Measurements from ENCODE around the gene PKHD1. TPM values are rescaled to one million over a fixed set of nuclear protein-coding genes. Genes with fewer than 3 reads are reported as not detected.

The PKHD1 gene
- total RNA-seq, 1 experiment from 2014 or later, result 0.09 TPM

DNA sequence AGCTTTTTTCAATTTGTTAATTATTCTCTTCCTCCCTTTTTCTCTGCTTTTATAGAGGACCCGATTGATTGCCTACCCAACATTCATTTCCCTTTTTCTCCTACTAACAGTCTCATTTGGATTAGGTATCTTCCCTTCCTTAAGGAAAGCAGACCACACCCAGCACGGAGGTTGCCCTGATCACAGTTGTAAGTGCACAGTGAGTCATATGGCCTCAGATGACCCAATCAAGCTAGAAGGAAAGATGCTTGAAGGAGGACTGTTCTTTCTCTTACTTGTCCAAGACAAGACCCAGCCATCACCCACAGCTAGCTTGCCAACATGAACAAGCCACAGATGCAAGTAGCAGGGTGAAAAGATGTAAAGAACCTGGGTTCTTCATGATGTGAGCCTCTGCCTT is 518.6 kb downstream of the PKHD1 start:
- H2BK15ac ChIP-seq (ENCODE audit: low read depth, low read length), result no peak overlapping the region
- no peaks in the 10 kb centered on the region for H3K4me1 ChIP-seq (ENCODE audit: insufficient read depth, low read length)
- H3K9ac ChIP-seq (ENCODE audit: extremely low read depth, insufficient read length, low read length), result no peak overlapping the region
- Mint-ChIP-seq H3K4me1 (peaks cover 0 to 2% of the 10 kb centered on the region in 2 experiments; a peak in 1 of 4 replicates), H3K27me3 (ENCODE audit: low read depth) (no peaks in the 10 kb centered on the region), H3K9me3 (no peaks in the 10 kb centered on the region), H3K4me3 (no peak overlapping the region), H3K36me3 (ENCODE audit: insufficient read depth in 1 of 3, low read depth in 3 of 3) (no peaks in the 10 kb centered on the region), H3K27ac (no peak overlapping the region)
- TF ChIP-seq, protein P1, sequence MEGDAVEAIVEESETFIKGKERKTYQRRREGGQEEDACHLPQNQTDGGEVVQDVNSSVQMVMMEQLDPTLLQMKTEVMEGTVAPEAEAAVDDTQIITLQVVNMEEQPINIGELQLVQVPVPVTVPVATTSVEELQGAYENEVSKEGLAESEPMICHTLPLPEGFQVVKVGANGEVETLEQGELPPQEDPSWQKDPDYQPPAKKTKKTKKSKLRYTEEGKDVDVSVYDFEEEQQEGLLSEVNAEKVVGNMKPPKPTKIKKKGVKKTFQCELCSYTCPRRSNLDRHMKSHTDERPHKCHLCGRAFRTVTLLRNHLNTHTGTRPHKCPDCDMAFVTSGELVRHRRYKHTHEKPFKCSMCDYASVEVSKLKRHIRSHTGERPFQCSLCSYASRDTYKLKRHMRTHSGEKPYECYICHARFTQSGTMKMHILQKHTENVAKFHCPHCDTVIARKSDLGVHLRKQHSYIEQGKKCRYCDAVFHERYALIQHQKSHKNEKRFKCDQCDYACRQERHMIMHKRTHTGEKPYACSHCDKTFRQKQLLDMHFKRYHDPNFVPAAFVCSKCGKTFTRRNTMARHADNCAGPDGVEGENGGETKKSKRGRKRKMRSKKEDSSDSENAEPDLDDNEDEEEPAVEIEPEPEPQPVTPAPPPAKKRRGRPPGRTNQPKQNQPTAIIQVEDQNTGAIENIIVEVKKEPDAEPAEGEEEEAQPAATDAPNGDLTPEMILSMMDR (conservative IDR thresholded peaks at IDR 0.05), result no peak
- no peaks in the 10 kb centered on the region for H3K9me3 ChIP-seq (ENCODE audit: control insufficient read depth, low read depth, low read length)
- no peak overlapping the region for H4K5ac ChIP-seq (ENCODE audit: insufficient read length, low read depth, low read length)
- no peak overlapping the region for H2BK12ac ChIP-seq (ENCODE audit: insufficient read length, low read depth, low read length)
- H2BK5ac ChIP-seq (ENCODE audit: insufficient read length, low read length), result no peak overlapping the region
- H3K27ac ChIP-seq (ENCODE audit: insufficient read length, low read depth, low read length), result no peak overlapping the region
- H2BK20ac ChIP-seq (ENCODE audit: low read depth, low read length, poor library complexity, severe bottlenecking), result no peak overlapping the region
- H3K79me2 ChIP-seq (ENCODE audit: insufficient read depth, low read length), result no peaks in the 10 kb centered on the region
- no peak overlapping the region for H3K4ac ChIP-seq (ENCODE audit: low read depth, low read length)
- WGBS (ENCODE audit: extremely low coverage, insufficient read length, low lambda C conversion rate), result no CpG with 5 or more reads among the region's 2 CpGs
- no peak overlapping the region for H3K18ac ChIP-seq (ENCODE audit: insufficient read length, low read depth, low read length)
- no peak overlapping the region for H4K91ac ChIP-seq (ENCODE audit: insufficient read length, low read depth, low read length)
- H2BK120ac ChIP-seq (ENCODE audit: low read depth, low read length, poor library complexity, severe bottlenecking), result no peak overlapping the region
- DNase-seq, result no peak
- no peak overlapping the region for H3T11ph ChIP-seq (ENCODE audit: low read length)
- no peak overlapping the region for H3K4me2 ChIP-seq (ENCODE audit: insufficient read depth, insufficient read length, low read length)
- no peak overlapping the region for H3K56ac ChIP-seq (ENCODE audit: insufficient read length, low read depth, low read length)
- no peak overlapping the region for H4K8ac ChIP-seq (replicated peaks; ENCODE audit: insufficient read length, low read depth, low read length)
- H3K14ac ChIP-seq (ENCODE audit: insufficient read depth, low read length), result no peak overlapping the region
- no peak overlapping the region for H3K23ac ChIP-seq (ENCODE audit: insufficient read length, low read depth, low read length)
- H4K20me1 ChIP-seq (ENCODE audit: control insufficient read depth, insufficient read depth, insufficient read length), result no peaks in the 10 kb centered on the region
- H3K79me1 ChIP-seq (ENCODE audit: insufficient read depth, low read depth, low read length, poor library complexity, severe bottlenecking), result no peaks in the 10 kb centered on the region
- no peak overlapping the region for H2AK5ac ChIP-seq (ENCODE audit: insufficient read length, low read length)
- no peak overlapping the region for H2AFZ ChIP-seq (ENCODE audit: low read length)
- H3K27me3 ChIP-seq (ENCODE audit: insufficient read depth, low read length), result no peaks in the 10 kb centered on the region
- no peaks in the 10 kb centered on the region for H3K23me2 ChIP-seq (ENCODE audit: insufficient read length, low read depth, low read length, poor library complexity, severe bottlenecking)
